HG03354 (cell line): ENCODE results near the gene ALKBH7.

Experiments
- ATAC-seq: cut with Tn5 transposase; IDR thresholded peaks from one replicate; pipeline ENCODE4 v1.9.1; 2021; ENCODE audit warnings: mild to moderate bottlenecking; ENCODE audit not compliant: unreplicated experiment, poor library complexity, severe bottlenecking

Gene ALKBH7

DNA sequence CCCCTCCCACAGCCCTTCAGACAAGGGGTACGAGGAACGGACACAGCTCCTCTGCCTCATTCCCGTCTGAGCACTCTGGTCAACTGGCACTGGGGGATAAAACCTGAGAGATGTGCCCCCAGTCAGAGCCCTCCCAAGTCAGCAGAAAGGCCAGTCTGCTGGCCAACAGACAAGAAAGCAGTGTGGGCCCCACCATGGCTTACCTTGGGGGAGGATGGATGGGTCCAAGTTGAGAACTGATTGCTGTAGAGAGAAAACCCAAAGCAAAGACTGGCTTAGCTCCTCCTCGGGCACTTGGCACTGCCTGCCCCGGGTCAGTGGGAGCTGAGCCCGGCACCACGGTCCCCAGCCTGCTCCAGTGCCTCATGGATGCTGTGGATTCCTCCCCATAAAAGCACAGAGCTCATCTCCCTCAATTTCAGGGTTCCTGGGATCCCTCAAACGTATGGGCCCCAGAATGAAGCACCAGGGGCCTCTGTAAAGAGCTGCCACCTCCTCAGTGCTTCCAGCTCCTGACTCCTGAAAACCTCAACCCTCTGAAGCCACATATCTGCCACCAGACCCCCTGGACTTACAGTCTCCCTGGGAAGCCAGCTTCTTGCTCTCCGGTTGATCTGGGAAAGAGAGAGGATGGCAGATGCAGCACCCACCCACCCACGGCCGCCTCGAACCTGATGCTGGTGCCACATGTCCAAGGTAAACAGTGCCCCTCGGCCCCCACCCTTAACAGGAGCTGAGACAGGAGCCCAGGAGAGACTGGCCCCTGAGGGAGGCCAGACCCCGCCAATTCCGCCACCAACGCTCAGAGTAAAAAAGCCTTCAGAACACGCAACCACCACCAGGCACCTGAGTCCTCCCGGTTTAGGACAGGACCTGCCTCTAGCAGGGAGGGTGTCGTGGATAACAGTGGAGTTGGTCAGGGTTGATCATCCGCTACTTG, 48.8 kb downstream of the ALKBH7 start:
- ATAC-seq = no peak

DNA sequence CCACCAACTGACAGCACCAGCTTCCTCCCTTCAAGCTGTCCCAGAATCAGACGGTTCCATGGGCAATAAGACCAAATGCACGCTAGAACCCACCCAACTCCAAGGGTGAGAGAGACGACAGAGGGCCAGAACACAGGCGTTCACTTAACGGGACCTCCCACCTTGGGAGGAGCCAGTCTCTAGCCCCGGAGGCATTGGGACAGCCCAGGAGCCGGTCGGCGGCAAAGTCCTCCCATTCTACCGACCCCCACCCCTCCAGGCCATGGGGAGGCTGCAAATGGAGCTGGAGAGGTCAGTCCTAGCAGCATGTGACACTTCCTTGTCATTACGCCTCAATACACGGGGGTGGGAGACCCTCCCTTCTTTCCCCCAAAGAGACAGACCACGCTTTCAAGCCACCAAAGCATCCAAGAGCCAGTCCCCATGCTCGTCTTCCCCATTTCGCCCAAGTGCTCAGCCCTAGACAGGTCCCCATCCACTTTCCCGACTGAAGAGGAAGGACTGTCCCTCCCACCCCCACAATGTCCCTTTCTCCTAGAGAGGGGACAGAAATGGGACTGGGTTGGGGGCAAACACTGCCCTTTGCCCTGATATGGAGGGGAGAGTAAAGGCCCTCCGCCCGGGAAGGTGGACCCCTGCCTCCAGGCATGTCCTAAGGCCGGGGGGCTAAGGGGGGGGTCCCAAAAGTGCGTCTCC, 51.1 kb downstream of the ALKBH7 start:
- no peak for ATAC-seq

DNA sequence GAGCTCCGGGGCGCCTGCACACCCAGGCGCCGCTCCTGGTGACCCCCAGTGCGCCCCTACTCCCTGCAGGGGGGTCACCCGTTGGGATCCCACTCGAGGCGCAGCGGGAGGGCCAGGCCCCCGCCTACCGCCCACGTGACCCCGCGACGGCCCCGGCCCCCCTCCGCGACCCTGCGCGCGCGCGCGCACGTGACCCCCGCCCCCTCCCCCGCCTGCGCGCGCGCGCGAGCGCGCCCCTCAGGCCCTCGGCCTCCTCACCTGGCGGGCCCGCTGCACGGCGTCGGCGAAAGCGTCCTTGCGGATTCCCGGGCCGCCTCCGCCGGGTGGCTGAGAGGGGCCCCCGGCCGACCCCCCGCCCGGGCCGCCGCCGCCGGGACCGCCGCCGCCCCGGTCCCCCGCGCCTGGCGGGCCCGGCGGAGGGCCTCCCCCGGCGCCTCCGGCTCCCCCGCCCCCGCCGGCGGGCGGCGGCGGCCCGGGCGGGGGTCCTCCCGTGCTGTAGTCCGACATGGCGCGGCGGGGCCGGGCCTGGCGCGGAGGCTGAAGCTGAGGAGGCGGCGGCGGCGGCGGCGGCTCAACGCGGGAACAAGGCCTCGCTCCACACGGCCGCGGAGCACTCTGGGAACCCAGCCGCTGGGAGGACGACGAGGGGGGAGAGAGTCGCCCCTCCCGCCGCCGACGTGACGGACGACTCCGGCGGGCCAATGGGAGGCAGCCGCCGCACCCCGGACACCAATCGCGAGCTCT, 51.8 kb downstream of the ALKBH7 start, which contains the start of gene KHSRP:
KHSRP (minus strand) TSS at position 617 of the 744 bp plus-strand sequence; CDS start at position 507, 110 bp downstream.
- no peak for ATAC-seq
